ENCODE measurements around the gene PHF13.

PHF13 gene

DNA sequence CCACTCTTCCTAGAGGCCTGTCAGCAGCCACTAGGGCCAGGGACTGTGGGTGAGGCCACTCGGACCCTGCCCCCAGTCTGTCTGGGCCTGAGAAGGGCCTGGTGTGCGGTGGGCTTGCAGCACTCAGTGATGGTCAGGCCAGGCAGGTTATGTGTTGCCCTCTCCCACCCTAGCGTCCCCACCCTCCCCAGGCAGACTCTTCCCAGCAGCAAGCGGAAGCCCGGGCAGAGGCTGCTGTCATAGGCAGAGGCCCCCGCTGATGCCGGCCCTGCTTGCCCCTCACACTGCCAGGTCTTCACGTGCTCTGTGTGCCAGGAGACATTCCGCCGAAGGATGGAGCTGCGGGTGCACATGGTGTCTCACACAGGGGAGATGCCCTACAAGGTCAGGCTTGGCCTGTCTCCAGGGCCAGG, 27.1 kb upstream of the PHF13 start:
- TF ChIP-seq, protein P1, sequence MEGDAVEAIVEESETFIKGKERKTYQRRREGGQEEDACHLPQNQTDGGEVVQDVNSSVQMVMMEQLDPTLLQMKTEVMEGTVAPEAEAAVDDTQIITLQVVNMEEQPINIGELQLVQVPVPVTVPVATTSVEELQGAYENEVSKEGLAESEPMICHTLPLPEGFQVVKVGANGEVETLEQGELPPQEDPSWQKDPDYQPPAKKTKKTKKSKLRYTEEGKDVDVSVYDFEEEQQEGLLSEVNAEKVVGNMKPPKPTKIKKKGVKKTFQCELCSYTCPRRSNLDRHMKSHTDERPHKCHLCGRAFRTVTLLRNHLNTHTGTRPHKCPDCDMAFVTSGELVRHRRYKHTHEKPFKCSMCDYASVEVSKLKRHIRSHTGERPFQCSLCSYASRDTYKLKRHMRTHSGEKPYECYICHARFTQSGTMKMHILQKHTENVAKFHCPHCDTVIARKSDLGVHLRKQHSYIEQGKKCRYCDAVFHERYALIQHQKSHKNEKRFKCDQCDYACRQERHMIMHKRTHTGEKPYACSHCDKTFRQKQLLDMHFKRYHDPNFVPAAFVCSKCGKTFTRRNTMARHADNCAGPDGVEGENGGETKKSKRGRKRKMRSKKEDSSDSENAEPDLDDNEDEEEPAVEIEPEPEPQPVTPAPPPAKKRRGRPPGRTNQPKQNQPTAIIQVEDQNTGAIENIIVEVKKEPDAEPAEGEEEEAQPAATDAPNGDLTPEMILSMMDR (IDR thresholded peaks at IDR 0.05; ENCODE audit: extremely low read depth, insufficient read depth, missing control alignments) = no peak
- in situ Hi-C loops (cut with MboI; ENCODE audit: low pct_unique_long_range_greater_than_20kb, low sequenced_read_pairs, unreplicated experiment) = no loop called here
- no peak for DNase-seq (ENCODE audit: low spot score)

DNA sequence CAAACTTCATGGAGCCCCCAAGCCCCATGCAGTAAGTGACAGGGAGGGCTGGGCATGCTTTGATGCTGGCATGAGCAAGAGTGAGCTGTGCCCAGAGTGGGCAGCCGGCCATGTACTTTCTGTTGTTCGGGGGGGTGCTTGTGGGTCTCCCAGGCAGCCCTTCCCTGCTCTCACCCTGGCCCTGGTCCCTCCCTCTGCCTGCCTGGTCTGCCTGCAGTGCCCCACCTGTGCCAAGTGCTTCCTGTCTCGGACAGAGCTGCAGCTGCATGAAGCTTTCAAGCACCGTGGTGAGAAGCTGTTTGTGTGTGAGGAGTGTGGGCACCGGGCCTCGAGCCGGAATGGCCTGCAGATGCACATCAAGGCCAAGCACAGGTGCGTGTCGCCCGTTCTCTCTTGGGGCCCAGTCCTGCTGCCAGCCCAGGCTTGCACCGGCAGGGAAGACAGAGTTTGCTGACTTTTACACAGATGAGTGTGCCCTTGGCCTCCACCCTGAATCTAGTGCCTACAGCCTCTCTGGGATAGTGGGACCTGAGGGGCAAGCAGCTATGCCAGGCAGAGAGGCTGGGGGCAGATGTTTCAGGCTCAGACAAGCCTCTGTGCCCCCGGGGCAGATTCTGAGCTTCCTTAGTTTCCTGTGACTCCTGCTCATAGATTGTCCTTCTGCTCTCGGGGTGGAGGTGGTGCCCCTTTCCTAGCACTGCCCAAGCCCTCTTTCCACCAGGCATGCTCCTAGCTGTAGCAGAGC, 26.1 kb upstream of the PHF13 start:
- TF ChIP-seq, protein P1 (IDR thresholded peaks at IDR 0.05; ENCODE audit: extremely low read depth, insufficient read depth, missing control alignments) = no peak
- in situ Hi-C loops (cut with MboI; ENCODE audit: low pct_unique_long_range_greater_than_20kb, low sequenced_read_pairs, unreplicated experiment) = no loop called here
- DNase-seq (ENCODE audit: low spot score) = no peak

DNA sequence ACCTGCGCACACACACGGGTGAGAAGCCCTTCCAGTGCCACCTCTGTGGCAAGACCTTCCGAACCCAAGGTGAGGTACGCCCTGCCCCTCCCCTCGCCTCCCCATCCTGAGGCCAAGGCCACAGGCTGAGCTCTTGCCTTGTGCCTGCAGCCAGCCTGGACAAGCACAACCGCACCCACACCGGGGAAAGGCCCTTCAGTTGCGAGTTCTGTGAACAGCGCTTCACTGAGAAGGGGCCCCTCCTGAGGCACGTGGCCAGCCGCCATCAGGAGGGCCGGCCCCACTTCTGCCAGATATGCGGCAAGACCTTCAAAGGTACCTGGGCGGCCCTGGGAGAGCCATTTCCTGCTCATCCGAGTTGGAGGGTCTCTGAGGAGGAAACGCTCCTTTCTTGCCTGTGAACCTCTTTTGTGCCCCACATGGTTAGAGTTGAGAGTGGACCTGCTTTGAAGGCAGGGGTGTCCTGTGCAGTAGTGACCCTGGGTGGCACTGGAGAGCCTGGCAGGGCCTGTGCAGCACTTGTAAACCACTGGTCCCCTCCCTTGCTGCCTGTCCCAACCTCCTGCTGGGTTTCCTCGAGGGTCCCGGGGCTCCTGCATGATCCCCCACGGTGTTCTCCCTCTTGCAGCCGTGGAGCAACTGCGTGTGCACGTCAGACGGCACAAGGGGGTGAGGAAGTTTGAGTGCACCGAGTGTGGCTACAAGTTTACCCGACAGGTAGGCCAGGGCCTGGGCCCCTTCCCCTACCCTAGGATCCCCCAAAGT, 25.2 kb upstream of the PHF13 start:
- TF ChIP-seq, protein P1 (IDR thresholded peaks at IDR 0.05; ENCODE audit: extremely low read depth, insufficient read depth, missing control alignments) = no peak
- in situ Hi-C loops (cut with MboI; ENCODE audit: low pct_unique_long_range_greater_than_20kb, low sequenced_read_pairs, unreplicated experiment) = no loop called here

DNA sequence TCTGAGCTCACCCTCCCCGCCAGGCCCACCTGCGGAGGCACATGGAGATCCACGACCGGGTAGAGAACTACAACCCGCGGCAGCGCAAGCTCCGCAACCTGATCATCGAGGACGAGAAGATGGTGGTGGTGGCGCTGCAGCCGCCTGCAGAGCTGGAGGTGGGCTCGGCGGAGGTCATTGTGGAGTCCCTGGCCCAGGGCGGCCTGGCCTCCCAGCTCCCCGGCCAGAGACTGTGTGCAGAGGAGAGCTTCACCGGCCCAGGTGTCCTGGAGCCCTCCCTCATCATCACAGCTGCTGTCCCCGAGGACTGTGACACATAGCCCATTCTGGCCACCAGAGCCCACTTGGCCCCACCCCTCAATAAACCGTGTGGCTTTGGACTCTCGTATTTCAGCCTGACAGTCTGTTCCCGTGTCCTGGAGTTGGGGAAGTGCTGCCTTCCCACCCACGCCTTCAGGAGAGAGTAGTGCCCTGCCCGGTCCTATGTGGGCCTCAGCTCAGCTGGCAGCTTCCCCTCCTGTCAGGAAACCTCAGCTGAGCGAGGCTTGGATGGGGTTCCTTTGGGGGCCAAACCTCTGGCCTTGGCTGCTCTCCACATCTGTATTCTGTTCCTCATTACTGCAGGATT, 24.5 kb upstream of the PHF13 start:
- TF ChIP-seq, protein P1 (IDR thresholded peaks at IDR 0.05; ENCODE audit: extremely low read depth, insufficient read depth, missing control alignments) = no peak
- in situ Hi-C loops (cut with MboI; ENCODE audit: low pct_unique_long_range_greater_than_20kb, low sequenced_read_pairs, unreplicated experiment) = no loop called here
- no peak for DNase-seq (ENCODE audit: low spot score)

More for the DNA sequence above, 25.2 kb upstream of the PHF13 start:
- no peak for DNase-seq (ENCODE audit: low spot score)

DNA sequence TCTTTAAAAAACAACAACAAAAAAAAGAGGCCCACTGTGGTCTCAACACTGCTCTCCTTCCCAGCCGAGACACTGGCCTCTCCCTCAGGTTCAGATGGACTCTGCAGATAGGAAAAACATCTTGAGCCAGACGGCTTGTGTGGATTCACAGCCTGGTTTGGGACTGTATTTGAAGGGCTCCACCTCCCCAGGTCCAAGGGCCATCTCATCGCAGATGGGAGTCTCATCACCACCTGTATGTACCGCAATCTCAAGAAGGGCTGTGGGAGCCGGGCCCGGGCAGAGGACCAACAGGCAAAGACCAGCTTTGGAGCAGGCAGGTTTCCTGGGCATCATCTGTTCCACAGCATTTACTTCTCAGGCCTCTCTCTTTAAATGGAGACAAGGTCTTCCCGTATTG, 23.5 kb upstream of the PHF13 start:
- DNase-seq (ENCODE audit: low spot score) = no peak
- TF ChIP-seq, protein P1 (IDR thresholded peaks at IDR 0.05; ENCODE audit: extremely low read depth, insufficient read depth, missing control alignments) = no peak
- in situ Hi-C loops (cut with MboI; ENCODE audit: low pct_unique_long_range_greater_than_20kb, low sequenced_read_pairs, unreplicated experiment) = no loop called here

DNA sequence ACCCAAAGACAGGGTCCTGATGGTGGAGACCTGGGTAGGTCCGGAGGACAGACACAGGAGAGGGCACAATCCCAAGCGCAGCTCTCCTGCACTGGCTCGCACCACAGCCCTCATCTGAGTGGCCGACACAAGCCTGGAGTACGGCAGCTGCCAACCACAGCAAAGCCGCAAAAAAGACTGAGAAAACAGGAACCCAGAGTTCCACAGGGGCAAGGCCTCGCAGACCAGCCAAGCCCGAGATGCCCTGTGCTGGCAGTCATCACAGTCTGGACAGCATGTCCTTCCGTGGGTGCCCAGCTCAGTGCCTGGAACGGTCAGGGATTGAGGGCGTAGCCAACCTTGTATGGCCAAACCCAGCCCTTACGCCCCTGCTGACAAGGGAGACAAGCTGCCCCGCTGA, 22.3 kb upstream of the PHF13 start:
- TF ChIP-seq, protein P1 (IDR thresholded peaks at IDR 0.05; ENCODE audit: extremely low read depth, insufficient read depth, missing control alignments) = no peak
- DNase-seq (ENCODE audit: low spot score) = no peak
- in situ Hi-C loops (cut with MboI; ENCODE audit: low pct_unique_long_range_greater_than_20kb, low sequenced_read_pairs, unreplicated experiment) = no loop called here
